ENCODE data around the gene OLFML2B. TPM values are rescaled to one million over a fixed set of nuclear protein-coding genes. Genes with fewer than 3 reads are reported as not detected.

OLFML2B gene
- polyA plus RNA-seq, 1 of the 3 experiments (the other 2 are of a cell fraction), result 7.3 TPM

DNA sequence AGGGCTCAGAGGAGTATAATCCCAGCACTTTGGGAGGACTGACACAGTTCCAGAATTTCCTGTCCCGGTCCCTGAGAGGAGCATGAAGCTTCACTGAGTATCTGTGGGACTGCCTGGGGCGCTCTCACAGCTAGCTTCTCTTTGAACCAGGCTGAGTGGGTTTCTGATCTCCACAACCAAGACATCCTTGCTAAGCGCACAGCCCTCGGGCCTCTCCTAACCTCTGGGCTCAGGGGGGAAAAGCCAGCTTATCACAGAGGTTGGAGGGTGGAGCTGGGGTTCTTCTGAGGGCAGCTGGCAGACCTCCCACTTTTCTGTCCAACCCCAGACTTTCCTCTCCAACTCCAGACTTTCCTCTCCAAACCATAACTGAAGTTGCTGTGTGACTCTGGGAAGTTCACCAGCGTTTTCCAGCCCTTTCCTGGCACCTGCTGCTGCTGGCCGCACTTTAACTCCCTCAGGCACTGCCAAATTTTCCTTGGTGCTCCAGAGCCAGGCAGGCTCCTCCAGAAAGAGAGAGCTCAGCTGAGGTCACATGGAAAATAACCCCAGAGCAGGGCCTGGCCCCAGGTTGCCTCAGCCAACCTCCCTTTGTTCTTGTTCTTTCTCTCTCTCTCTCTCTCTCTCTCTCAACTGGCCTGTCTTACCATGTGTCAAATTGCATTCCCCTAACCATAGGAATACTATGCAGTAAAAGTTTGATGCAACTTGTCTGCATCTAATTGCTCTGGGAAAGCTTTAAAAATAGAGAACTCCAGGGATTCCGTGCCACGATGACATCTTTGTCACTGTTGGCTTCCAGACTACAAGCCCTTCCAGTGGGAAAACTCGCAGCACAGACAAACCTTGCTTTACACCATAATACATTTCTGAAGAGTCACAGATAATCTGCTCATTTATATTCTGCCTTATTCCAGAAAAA is 49.5 kb downstream of the OLFML2B start (continued):
- TF ChIP-seq JUND (IDR thresholded peaks at IDR 0.05), result no peak
- no peak for TF ChIP-seq GATA2 (CRISPR knock-in tag; IDR thresholded peaks at IDR 0.05)
- no peak for TF ChIP-seq MEF2A (IDR thresholded peaks at IDR 0.05; ENCODE audit: borderline replicate concordance, low read depth)
- TF ChIP-seq RXRA (IDR thresholded peaks at IDR 0.05; ENCODE audit: borderline replicate concordance, low read depth), result no peak
- no peak for TF ChIP-seq EP300 (IDR thresholded peaks at IDR 0.05; ENCODE audit: borderline replicate concordance in 1 of 2, low read depth in 1 of 2, low read length in 1 of 2)
- TF ChIP-seq EZH2phosphoT487 (IDR thresholded peaks at IDR 0.05; ENCODE audit: borderline replicate concordance, low read depth), result no peak
- TF ChIP-seq PBX3 (IDR thresholded peaks at IDR 0.05), result no peak
- TF ChIP-seq RCOR1 (IDR thresholded peaks at IDR 0.05; ENCODE audit: low read length), result no peak
- TF ChIP-seq RAD21 (IDR thresholded peaks at IDR 0.05; ENCODE audit: low read length), result no peak

GRCh38 chr1:161972828-161973227 is 50.8 kb downstream of the OLFML2B start:
- H2AFZ ChIP-seq (ENCODE audit: low read depth), result no peak overlapping the region
- DNase-seq, result no peak
- no peak overlapping the region for H3K4me3 ChIP-seq (ENCODE audit: low read depth in 2 of 2, low read length in 1 of 2)
- no peaks in the 10 kb centered on the region for H3K9me2 ChIP-seq
- H3K4me1 ChIP-seq (ENCODE audit: control insufficient read depth in 1 of 2, insufficient read depth in 2 of 2, low read depth in 1 of 2, low read length in 1 of 2), result peaks cover 0 to 2% of the 10 kb centered on the region in 2 experiments; a peak in 1 of 4 replicates
- ChIA-PET CTCF (interaction anchor here (1.3 kb wide), 1 partner anchor 64 kb away, joined by 3 read pairs; no protein-coding TSS in a partner anchor), POLR2A (no interaction called here)
- 82% methylated on average over 9 of the region's 9 CpGs for WGBS (ENCODE audit: low lambda C conversion rate)
- H4K20me1 ChIP-seq (ENCODE audit: insufficient read depth), result no peaks in the 10 kb centered on the region
- no peak overlapping the region for H3K4me2 ChIP-seq
- H3K36me3 ChIP-seq (replicated peaks in 1 of 2; ENCODE audit: control insufficient read depth in 1 of 2, insufficient read depth in 2 of 2, low read length in 1 of 2), result no peaks in the 10 kb centered on the region
- no peaks in the 10 kb centered on the region for H3K79me2 ChIP-seq (ENCODE audit: insufficient read depth)
- no peaks in the 10 kb centered on the region for H3K9me3 ChIP-seq
- no peak overlapping the region for H3K9ac ChIP-seq
- no peaks in the 10 kb centered on the region for H3F3A ChIP-seq (replicated peaks; ENCODE audit: insufficient read depth)
- no peak overlapping the region for H3K27ac ChIP-seq (ENCODE audit: low read depth in 2 of 2, low read length in 1 of 2)
- H3K27me3 ChIP-seq (ENCODE audit: insufficient read depth), result no peaks in the 10 kb centered on the region
- TF ChIP-seq MEF2A (IDR thresholded peaks at IDR 0.05; ENCODE audit: borderline replicate concordance, low read depth) (no peak), FOXM1 (IDR thresholded peaks at IDR 0.05; ENCODE audit: low read depth) (no peak), RCOR1 (IDR thresholded peaks at IDR 0.05; ENCODE audit: low read length) (no peak), SIN3A (IDR thresholded peaks at IDR 0.05; ENCODE audit: borderline replicate concordance, low read depth, low read length) (no peak), RXRA (IDR thresholded peaks at IDR 0.05; ENCODE audit: borderline replicate concordance, low read depth) (no peak), FOSL2 (IDR thresholded peaks at IDR 0.05; ENCODE audit: borderline replicate concordance, low read depth) (no peak), ELF1 (IDR thresholded peaks at IDR 0.05) (no peak), CTCF (IDR thresholded peaks at IDR 0.05) (no peak), NFIC (IDR thresholded peaks at IDR 0.05; ENCODE audit: borderline replicate concordance) (no peak), RAD21 (IDR thresholded peaks at IDR 0.05; ENCODE audit: low read length) (no peak), EZH2phosphoT487 (IDR thresholded peaks at IDR 0.05; ENCODE audit: borderline replicate concordance, low read depth) (no peak), JUND (IDR thresholded peaks at IDR 0.05) (no peak), PBX3 (IDR thresholded peaks at IDR 0.05) (no peak), IRF3 (IDR thresholded peaks at IDR 0.05; ENCODE audit: low read depth, low read length) (no peak), POLR2AphosphoS5 (IDR thresholded peaks at IDR 0.05; ENCODE audit: low read depth, low read length) (no peak)
- TF ChIP-seq, protein P1, sequence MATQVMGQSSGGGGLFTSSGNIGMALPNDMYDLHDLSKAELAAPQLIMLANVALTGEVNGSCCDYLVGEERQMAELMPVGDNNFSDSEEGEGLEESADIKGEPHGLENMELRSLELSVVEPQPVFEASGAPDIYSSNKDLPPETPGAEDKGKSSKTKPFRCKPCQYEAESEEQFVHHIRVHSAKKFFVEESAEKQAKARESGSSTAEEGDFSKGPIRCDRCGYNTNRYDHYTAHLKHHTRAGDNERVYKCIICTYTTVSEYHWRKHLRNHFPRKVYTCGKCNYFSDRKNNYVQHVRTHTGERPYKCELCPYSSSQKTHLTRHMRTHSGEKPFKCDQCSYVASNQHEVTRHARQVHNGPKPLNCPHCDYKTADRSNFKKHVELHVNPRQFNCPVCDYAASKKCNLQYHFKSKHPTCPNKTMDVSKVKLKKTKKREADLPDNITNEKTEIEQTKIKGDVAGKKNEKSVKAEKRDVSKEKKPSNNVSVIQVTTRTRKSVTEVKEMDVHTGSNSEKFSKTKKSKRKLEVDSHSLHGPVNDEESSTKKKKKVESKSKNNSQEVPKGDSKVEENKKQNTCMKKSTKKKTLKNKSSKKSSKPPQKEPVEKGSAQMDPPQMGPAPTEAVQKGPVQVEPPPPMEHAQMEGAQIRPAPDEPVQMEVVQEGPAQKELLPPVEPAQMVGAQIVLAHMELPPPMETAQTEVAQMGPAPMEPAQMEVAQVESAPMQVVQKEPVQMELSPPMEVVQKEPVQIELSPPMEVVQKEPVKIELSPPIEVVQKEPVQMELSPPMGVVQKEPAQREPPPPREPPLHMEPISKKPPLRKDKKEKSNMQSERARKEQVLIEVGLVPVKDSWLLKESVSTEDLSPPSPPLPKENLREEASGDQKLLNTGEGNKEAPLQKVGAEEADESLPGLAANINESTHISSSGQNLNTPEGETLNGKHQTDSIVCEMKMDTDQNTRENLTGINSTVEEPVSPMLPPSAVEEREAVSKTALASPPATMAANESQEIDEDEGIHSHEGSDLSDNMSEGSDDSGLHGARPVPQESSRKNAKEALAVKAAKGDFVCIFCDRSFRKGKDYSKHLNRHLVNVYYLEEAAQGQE (IDR thresholded peaks at IDR 0.05; ENCODE audit: low read depth, low read length), result no peak
- TF ChIP-seq, protein P2, sequence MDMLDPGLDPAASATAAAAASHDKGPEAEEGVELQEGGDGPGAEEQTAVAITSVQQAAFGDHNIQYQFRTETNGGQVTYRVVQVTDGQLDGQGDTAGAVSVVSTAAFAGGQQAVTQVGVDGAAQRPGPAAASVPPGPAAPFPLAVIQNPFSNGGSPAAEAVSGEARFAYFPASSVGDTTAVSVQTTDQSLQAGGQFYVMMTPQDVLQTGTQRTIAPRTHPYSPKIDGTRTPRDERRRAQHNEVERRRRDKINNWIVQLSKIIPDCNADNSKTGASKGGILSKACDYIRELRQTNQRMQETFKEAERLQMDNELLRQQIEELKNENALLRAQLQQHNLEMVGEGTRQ (IDR thresholded peaks at IDR 0.05; ENCODE audit: borderline replicate concordance, low read depth, low read length), result no peak

Measured in SK-N-SH (cell line).